IMR-90 (cell line): Measurements from ENCODE around the gene PYCR2.

Experiments
- BHLHE40 ChIP-seq: fragments of 150-350 bp; IDR thresholded peaks from 2 replicates; pipeline ENCODE4 v1.6.1; 2016; ENCODE audit warnings: mild to moderate bottlenecking, low read depth, low read length
- CHD1 ChIP-seq: IDR thresholded peaks from 2 replicates; pipeline ENCODE4 v1.6.1; 2012; ENCODE audit warnings: low read depth, low read length, improper control_type of control experiment
- CTCF ChIP-seq: conservative IDR thresholded peaks from 2 replicates; pipeline ENCODE4 v1.5.1; 2012; ENCODE audit warnings: mild to moderate bottlenecking, low read depth, low read length, improper control_type of control experiment
- FOS ChIP-seq: fragments of 150-350 bp; IDR thresholded peaks from 2 replicates; pipeline ENCODE4 v1.6.1; 2016; ENCODE audit warnings: low read depth, low read length
- MAFK ChIP-seq: IDR thresholded peaks from 2 replicates; pipeline ENCODE4 v1.6.1; 2012; ENCODE audit warnings: low read depth, low read length, improper control_type of control experiment
- NFE2L2 ChIP-seq: fragments of 150-350 bp; IDR thresholded peaks from 2 replicates; pipeline ENCODE4 v1.6.1; 2016; ENCODE audit warnings: low read depth, mild to moderate bottlenecking, low read length
- POLR2A ChIP-seq: IDR thresholded peaks from 2 replicates; pipeline ENCODE4 v1.6.1; 2012; ENCODE audit warnings: mild to moderate bottlenecking, low read depth, low read length
- RAD21 ChIP-seq: IDR thresholded peaks from 2 replicates; pipeline ENCODE4 v1.6.1; 2012; ENCODE audit warnings: low read length, improper control_type of control experiment
- RCOR1 ChIP-seq: IDR thresholded peaks from 2 replicates; pipeline ENCODE4 v1.6.1; 2012; ENCODE audit warnings: mild to moderate bottlenecking, low read length, improper control_type of control experiment; ENCODE audit not compliant: insufficient replicate concordance
- SMC3 ChIP-seq: fragments of 150-350 bp; IDR thresholded peaks from 2 replicates; pipeline ENCODE4 v1.6.1; 2016; ENCODE audit warnings: low read depth, mild to moderate bottlenecking, antibody characterized with exemption, low read length, moderate library complexity
- TF ChIP-seq, protein P1 (sequence below): fragments of 150-350 bp; IDR thresholded peaks from 2 replicates; pipeline ENCODE4 v1.6.1; 2017; ENCODE audit warnings: mild to moderate bottlenecking, antibody characterized with exemption, low read length, low read depth

DNA sequence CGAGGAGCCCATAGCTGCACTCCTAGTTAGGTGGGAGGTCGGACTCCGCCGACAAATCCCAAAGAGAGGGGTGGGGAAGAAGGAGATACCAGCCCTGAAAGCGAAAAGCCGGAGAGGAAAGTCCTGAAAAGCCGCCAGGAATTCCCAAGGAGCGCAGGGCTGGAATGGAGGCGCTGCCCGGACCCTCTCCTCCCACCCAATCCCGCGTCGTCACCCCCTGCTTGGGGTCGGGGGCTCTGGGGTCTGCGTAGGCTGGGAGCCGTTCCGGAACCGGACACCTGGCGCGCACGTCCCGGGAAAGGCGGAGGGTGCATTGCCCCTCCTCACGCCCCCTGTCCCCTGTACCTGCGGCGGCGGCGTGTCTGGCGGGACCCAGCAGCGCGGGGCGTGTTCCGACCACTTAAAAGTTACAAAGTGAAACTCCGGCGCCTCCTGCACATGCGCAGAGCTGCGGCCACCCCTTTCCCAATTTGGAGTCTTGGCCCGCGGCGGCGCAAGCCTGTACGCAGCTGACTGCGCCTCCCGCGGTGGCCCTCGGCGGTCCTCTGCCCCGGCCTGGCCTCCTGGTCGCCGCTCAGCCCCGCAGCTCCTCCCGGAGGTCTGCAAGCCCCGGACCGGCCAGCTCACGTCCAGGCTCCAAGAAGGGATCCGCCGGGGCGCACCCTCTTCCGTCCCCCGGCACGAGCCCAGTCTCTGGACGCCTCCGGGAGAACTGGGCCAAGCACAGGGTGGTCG, 41.9 kb downstream of the PYCR2 start, which contains the start of gene TMEM63A:
- peak; percentile 30; the same call in 1 of the 2 replicates for TF ChIP-seq CTCF
- TF ChIP-seq RAD21 = peak; percentile 27
- TF ChIP-seq POLR2A = peak; percentile 42; the same call in 1 of the 2 replicates
- TF ChIP-seq MAFK = no peak
- no peak for TF ChIP-seq CHD1
- no peak for TF ChIP-seq NFE2L2
- TF ChIP-seq, protein P1, sequence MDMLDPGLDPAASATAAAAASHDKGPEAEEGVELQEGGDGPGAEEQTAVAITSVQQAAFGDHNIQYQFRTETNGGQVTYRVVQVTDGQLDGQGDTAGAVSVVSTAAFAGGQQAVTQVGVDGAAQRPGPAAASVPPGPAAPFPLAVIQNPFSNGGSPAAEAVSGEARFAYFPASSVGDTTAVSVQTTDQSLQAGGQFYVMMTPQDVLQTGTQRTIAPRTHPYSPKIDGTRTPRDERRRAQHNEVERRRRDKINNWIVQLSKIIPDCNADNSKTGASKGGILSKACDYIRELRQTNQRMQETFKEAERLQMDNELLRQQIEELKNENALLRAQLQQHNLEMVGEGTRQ = no peak
- no peak for TF ChIP-seq FOS
- no peak for TF ChIP-seq SMC3
- no peak for TF ChIP-seq BHLHE40
- TF ChIP-seq RCOR1 = no peak
